ENCODE measurements around the gene SOAT2.

Gene SOAT2, protein sequence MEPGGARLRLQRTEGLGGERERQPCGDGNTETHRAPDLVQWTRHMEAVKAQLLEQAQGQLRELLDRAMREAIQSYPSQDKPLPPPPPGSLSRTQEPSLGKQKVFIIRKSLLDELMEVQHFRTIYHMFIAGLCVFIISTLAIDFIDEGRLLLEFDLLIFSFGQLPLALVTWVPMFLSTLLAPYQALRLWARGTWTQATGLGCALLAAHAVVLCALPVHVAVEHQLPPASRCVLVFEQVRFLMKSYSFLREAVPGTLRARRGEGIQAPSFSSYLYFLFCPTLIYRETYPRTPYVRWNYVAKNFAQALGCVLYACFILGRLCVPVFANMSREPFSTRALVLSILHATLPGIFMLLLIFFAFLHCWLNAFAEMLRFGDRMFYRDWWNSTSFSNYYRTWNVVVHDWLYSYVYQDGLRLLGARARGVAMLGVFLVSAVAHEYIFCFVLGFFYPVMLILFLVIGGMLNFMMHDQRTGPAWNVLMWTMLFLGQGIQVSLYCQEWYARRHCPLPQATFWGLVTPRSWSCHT

GRCh38 chr12:53102883-53103807 lies at the start of gene SOAT2:
Gene SOAT2, plus strand, starts transcription at chr12:53103486. Its CDS starts 92 bp downstream, at chr12:53103578.
- no peak for DNase-seq (ENCODE audit: low read depth)

DNA sequence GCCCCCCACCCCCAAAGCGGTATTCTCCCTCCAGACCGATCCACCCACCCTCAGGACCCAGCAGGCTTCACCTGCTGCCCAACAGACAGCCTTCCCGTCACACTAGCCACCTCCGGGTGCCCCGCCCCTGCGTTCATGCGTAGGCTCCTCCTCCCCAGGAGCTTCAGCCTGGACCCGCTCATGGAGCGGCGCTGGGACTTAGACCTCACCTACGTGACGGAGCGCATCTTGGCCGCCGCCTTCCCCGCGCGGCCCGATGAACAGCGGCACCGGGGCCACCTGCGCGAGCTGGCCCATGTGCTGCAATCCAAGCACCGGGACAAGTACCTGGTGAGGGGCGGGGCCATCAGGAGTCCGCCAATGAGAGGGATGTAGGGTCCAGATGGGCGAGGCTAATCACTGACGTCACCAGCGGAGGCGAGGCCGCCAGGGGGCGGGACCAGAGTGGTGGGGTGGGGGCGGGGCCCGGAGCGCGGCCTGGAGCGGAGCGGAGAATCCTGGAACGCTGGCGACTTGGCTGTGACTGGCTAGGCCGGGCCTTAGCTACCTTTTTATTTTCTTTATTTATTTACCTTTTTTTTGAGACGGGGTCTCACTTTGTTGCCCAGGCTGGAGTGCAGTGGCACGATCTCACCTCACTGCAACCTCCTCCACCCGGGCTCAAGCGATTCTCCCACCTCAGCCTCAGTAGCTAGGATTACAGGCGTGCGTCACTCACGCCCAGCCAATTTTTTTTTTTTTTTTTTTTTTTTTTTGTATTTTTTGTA lies 49.0 kb upstream of the SOAT2 start:
- DNase-seq (ENCODE audit: low read depth) = peak; percentile 63

DNA sequence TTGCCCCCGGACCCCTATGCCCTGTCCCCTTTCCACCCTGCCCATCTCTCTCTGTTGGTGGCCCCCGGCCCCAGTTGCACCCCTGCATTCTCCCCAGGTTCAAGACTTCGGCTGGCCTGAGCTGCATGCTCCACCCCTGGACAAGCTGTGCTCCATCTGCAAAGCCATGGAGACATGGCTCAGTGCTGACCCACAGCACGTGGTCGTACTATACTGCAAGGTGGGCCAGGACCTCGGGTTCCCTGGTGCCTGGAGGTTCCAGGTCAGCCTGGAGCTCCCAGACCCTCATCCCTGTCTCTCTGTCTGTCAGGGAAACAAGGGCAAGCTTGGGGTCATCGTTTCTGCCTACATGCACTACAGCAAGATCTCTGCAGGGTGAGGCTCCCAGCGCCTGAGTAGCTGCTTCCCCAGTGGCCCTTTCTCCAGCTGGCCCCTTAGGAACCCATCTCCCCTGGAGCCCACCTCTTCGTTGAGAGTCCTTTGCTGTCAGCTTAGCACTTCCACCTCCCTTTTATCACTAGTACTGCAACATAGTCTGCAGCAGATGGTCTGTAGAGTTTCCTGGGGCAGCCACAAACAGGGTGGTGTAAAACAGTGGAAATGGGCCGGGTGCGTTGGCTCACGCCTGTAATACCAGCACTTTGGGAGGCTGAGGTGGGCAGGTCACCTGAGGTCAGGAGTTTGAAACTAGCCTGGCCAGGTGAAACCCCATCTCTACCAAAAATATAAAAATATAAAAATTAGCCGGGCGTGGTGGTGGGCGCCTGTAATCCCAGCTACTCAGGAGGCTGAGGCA lies 47.6 kb upstream of the SOAT2 start:
- no peak for DNase-seq (ENCODE audit: low read depth)

DNA sequence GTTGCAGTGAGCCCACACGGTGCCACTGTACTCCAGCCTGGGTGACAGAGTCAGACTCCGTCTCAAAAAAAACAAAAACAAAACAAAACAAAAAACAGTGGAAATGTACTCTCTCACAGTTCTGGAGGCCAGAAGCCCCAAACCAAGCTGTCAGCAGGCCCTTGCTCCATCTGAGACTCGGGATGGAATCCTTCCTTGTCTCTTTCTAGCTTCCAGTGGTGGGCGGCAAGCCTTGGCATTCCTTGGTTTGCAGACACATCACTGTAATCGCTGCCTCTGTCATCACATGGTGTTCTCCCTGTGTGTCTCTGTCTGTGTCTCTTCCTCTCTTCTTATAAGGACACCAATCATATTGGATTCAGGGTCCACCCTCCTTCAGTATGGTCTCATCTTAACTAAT lies 47.0 kb upstream of the SOAT2 start:
- DNase-seq (ENCODE audit: low read depth) = no peak

- no peak for DNase-seq (ENCODE audit: low read depth)
These were observed 46.4 kb upstream of the SOAT2 start for GRCh38 chr12:53056901-53057300.

GRCh38 chr12:53057816-53058500 lies 45.3 kb upstream of the SOAT2 start:
- no peak for DNase-seq (ENCODE audit: low read depth)

GRCh38 chr12:53058674-53059433 lies 44.4 kb upstream of the SOAT2 start:
- no peak for DNase-seq (ENCODE audit: low read depth)

- DNase-seq (ENCODE audit: low read depth) = no peak
These were observed 43.7 kb upstream of the SOAT2 start for GRCh38 chr12:53059434-53060063.

DNA sequence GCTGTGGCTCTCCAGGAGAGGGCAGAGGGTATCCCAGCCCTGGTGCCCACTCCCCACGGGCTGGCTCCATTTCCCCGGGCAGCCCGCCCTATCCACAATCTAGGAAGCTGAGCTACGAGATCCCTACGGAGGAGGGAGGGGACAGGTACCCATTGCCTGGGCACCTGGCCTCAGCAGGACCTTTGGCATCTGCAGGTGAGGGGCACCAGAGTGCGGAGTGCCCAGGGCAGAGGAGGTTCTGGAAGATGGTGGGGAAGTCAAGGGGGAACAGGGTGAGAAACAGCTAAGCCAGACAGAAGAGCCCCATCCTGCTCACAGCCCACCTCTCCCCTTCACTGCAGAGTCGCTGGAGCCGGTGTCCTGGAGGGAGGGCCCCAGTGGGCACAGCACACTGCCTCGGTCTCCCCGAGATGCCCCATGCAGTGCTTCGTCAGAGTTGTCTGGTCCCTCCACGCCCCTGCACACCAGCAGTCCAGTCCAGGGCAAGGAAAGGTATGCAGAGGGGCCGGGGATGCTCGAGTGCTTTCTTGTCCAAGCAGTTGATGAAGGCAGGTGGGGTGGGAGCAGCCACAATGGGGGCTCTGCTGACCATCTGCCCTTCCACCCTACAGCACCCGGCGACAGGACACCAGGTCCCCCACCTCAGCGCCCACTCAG lies 43.1 kb upstream of the SOAT2 start:
- no peak for DNase-seq (ENCODE audit: low read depth)

DNA sequence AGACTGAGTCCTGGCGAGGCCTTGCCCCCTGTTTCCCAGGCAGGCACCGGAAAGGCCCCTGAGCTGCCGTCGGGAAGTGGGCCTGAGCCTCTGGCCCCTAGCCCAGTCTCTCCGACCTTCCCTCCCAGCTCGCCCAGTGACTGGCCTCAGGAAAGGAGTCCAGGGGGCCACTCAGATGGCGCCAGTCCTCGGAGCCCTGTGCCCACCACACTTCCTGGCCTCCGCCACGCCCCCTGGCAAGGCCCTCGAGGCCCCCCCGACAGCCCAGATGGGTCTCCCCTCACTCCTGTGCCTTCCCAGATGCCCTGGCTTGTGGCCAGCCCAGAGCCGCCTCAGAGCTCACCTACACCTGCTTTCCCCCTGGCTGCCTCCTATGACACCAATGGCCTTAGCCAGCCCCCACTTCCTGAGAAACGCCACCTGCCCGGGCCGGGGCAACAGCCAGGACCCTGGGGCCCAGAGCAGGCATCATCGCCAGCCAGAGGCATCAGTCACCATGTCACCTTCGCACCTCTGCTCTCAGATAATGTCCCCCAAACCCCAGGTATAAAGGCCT lies 42.5 kb upstream of the SOAT2 start:
- DNase-seq (ENCODE audit: low read depth) = no peak

GRCh38 chr12:53061404-53062010 lies 41.8 kb upstream of the SOAT2 start:
- no peak for DNase-seq (ENCODE audit: low read depth)

GRCh38 chr12:53062011-53062961 lies 41.0 kb upstream of the SOAT2 start:
- no peak for DNase-seq (ENCODE audit: low read depth)

- no peak for DNase-seq (ENCODE audit: low read depth)
These were observed 40.1 kb upstream of the SOAT2 start for GRCh38 chr12:53062977-53063707.

- no peak for DNase-seq (ENCODE audit: low read depth)
These were observed 39.3 kb upstream of the SOAT2 start for GRCh38 chr12:53063708-53064612.

Data from GM04504 (cell line).